Measurements from ENCODE around the gene CCNF.

Gene CCNF

GRCh38 chr16:2457267-2457666 lies 28.0 kb downstream of the CCNF start:
- no peak for DNase-seq (ENCODE audit: low read depth)

DNA sequence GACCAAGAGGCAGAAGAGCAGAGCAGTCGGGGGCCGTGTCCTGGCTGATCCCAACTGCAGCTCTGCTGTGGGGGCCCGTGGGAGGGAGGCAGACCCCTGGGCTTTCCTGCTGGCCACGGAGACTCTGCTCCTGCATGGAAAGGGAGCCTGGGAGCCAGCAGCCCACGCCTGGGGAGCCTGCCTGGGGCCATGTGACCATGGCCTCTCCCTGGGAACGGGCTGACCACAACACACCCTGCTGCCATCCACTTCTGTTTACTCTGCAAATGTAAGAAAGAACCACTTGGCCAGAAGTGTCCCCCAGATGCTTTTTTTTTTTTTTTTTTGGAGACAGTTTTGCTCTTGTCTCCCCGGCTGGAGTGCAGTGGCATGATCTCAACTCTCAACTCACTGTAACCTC lies 28.7 kb downstream of the CCNF start:
- DNase-seq (ENCODE audit: low read depth), result no peak

DNA sequence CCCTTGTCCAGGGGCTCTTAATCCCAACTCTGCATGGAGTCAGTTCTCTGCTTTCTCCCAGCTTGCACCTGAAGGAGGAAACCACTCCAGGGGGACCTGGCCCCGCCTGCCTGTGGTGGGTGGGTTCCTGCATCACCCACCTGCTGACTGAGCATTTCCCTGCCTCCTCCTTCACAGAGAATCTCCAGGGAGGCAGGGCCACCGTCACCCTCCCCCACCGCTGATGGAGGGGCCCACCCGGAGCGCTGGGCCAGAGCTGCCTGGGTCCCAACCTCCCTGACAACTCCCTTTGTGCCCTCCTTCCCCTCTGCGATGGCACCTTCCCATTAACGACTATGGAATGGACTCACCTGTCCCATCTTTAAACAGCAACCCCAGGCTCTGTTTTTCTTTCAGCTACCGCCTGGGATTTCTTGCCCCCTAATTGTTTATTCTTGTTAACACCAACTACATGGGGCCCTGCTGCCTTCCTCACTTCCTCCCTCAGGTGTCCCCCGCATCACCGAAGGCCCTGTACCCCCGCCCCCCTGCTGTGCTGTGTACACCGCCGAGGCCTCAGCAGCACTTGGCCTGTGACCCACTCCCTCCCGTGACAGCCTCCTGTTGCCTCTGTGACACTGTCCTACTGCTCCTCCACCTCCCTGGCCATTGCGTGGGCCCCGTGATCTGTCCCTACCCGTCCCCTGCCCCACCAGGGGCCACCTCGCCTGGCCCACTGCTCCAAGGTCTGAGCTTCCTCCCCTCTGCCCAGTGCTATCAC lies 29.8 kb downstream of the CCNF start:
- no peak for DNase-seq (ENCODE audit: low read depth)

- peak; percentile 97 for DNase-seq (ENCODE audit: low read depth)
Measured at GRCh38 chr16:2459647-2460390, 30.6 kb downstream of the CCNF start, which contains the start of gene TEDC2. TSS of gene TEDC2 (plus strand) at chr16:2460109. CDS start at chr16:2460145, 36 bp downstream.

DNA sequence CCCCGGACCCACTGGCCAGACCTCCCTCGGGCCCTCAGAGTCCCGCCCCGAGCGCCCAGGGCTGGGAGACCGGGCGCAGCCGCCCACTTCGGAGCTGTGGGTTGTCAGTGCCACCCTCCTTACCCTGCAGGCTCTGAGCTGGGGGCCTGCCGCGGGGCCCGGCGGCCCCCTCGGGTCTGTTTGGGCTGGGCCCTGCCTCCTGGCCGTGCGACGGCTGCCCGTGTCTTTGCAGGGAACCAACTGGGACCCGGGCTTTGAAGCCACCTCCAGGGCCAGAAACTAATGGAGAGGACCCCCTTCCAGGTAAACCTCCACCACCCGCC lies 31.1 kb downstream of the CCNF start:
- DNase-seq (ENCODE audit: low read depth), result no peak

DNA sequence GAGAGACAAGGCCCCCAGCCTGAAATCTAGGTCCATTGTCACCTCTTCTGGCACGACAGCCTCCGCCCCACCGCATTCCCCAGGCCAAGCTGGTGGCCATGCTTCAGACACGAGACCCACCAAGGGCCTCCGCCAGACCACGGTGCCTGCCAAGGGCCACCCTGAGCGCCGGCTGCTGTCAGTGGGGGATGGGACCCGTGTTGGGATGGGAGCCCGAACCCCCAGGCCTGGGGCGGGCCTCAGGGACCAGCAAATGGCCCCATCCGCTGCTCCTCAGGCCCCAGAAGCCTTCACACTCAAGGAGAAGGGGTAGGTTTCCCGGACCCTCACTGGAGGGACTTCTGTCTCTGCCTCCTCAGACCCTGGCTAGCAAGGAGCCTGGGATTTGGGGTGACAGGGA lies 31.7 kb downstream of the CCNF start:
- no peak for DNase-seq (ENCODE audit: low read depth)

DNA sequence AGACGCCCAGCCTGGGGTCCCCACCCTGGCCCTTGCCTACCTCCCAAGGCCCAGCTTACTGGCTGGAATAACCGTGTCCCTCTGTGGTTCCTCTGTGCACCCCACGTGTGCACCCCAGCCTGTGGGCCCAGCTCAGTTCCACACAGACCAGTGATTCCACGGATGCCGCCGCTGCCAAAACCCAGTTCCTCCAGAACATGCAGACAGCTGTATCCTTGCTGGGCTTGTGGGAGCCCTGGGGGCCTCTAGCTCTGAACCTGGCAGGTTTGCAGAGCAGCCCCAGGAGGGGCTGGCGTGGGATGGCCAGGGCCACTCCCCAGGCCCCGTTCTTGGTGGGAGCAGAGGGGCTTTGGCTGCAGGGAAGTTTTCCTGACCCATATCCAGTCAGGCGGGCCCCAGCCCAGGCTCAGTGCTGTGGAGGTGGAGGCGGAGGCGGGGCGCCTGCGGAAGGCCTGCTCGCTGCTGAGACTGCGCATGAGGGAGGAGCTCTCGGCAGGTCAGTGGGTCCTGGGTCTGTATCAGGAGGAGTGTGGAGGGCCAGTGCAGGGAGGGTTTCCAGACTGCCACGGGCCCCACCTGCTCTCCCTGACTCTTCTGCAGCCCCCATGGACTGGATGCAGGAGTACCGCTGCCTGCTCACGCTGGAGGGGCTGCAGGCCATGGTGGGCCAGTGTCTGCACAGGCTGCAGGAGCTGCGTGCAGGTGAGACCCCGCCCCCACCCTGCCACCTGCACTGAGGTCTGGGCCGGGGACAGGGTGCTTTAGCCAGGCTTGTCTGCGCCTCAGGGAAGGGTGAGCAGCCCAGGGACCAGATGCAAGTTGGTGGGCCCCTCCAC lies 33.0 kb downstream of the CCNF start:
- no peak for DNase-seq (ENCODE audit: low read depth)

- no peak for DNase-seq (ENCODE audit: low read depth)
Measured at GRCh38 chr16:2464333-2464732, 35.1 kb downstream of the CCNF start.

DNA sequence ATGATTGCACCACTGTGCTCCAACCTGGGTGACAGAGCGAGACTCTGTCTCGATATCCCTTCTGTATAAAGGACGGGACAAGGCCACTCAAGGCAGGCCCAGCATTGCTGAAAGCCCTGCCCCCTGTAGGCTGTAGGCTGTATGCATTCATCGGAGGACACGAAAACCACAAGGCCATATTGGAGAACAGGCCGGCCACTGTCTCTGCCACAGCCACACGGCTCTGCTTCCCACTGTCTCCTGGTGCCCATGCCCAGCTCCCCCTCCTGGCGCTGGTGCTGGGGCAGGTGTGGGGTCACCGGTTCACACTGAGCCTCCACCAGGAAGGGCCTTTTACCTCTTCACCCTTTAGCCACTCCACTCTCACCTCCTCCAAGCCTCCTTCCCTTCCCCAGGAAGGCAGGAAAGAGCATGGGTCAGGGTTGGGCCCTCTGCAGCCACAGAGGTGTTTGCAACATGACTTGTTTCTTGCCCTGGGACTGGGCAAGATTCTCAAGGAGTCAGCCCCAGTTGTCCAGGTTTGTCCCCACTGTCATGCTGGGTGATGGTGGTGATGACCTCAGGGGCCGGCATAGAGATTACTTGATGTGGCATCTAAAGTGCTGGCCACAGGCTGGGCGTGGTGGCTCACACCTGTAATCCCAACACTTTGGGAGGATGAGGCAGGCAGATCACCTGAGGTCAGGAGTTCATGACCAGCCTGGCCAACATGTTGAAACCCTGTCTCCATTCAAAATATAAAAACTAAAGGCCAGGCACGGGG lies 36.6 kb downstream of the CCNF start:
- DNase-seq (ENCODE audit: low read depth), result no peak

GRCh38 chr16:2466667-2467527 lies 37.6 kb downstream of the CCNF start:
- no peak for DNase-seq (ENCODE audit: low read depth)

DNA sequence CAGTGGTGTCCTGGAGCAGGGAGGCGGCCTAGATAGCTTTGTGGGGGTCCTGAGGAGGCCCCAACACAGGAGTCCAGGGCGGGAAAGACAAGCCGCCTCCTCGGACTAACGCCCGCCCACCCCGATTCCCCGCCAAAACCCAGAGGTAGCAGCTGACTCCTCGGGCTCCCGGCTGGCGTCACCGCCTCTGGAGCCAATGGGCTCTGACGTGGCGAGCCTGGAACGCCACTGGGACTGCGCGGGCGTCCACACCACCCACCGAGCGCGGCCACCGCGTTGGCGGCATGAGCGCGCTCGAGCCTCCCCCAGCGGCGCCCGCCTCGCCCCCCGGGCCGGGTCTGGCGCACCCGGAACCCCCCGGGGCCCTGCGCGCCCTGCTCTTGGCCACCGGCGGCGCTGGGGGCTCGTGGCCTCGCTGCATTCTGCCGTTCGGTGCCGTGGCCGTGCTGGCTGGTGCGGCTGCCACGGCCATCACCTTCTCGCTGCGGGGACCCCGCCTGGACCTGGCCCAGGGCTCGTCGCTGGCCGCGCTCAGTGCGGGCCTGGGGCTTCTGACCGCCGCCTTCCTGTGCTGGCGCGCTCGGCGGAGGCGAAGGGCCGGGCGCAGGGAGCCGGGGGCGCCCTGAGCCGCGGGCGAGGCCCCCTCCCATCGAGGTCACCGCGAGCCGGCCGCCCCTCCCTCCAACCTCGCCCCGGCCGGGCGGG lies 38.4 kb downstream of the CCNF start:
- DNase-seq (ENCODE audit: low read depth), result no peak

- DNase-seq (ENCODE audit: low read depth), result no peak
Measured at GRCh38 chr16:2468233-2468724, 39.0 kb downstream of the CCNF start.

DNA sequence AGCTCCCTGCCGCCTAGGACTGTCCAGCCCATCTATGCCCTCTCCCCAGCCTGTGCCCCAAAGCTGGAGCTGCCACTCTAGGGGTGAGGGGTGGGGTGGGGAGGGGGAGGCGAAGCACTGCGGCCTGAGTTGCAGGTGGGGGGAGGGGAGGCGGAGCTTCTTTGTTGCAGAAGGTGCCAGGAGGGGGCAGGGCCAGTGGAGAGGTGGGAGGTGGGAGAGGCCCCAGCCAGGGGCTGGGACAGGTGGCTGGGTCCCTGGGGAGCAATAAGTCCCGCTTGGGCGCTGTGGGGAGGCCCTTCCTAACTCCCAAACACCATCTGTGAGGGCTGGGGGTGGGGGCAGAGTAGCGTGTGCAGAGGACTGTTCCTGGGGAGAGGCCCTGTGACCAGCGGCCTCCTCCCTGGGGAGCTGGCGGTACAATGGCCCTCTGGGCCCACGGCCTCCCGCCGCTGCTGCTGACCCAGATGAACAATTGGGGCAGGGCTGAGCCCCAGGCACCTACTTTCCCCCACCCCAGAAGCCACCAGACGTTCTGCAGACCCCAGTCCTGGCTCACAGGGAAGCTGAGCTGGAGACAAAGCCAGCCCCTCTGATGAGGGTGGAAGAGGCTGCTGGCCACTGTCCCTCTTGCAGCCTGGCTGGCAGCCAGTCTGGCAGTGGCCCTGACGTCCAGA lies 39.6 kb downstream of the CCNF start:
- DNase-seq (ENCODE audit: low read depth), result no peak

DNA sequence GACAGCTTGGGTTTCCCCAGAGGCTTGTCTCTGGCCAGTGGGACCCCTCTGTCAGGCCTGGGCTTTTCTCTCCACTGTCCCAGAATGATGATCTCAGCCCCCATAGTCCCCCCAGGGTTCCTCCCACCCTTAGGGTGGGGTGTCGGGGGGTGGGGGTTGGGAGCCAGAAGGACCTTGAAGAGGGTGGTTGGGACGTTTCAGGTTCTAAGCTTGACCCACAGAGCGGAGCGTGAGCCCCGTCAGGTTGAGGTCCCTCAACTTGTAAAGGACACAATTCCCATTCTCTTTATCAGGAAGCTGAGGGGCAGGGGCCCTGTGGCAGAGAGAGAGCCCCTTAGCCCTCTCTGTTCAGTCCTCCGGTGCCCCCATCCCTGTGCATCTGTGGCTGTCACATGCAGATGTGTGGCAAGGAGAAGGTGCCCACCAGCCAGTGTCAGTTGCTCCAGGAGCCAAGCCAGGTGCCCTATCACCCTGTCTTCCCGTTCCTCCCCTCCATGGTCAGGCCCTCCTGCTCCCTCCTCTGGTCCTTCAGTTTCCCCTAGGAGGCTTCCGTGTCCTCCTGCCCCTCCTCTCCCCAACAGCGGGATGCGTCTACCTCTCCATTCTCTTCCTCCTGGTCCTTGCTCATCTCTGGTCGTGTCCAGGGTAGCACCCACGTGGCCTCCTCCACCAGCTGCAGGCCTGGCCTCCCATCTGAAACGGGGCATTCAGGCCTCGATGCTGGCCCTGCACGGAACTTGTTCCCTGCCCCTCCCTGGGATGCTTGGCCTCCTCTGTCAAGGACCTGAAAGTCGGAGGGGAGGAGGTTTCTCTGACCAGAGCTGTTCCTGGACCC lies 40.4 kb downstream of the CCNF start:
- no peak for DNase-seq (ENCODE audit: low read depth)

GRCh38 chr16:2470234-2470601 lies 41.0 kb downstream of the CCNF start:
- no peak for DNase-seq (ENCODE audit: low read depth)

GRCh38 chr16:2470603-2471015 lies 41.4 kb downstream of the CCNF start:
- no peak for DNase-seq (ENCODE audit: low read depth)

DNA sequence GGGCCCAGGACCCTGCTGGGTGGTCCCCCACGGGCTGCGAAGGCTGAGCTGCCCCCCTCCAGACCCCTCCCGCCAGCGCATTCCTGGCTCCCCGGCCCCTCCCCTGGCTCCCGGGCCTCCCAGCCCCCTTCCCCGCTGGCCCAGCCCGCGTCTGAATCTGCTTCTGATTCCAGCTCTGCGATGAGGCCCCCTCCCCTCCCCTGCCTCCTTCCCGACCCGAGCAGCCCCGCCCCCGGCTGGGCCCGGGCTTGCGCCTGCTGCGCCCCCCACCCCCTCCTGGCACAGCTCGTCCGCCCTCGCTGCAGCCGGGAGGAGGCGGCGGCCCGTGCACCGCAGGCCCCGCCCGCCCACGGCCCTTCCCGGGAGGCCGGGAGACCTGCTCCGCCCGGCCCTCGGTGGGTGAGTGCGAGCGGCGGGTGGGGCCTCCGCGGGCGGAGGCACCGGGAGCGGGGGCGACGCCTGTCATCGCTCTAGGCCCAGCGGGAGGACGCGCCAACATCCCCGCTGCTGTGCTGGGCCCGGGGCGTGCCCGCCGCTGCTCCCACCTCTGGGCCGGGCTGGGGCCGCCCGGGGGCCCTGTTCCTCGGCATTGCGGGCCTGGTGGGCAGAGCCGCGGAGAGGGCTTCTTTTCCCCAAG lies 41.9 kb downstream of the CCNF start, which contains the start of gene NTN3:
TSS of gene NTN3 (plus strand) at position 282 of the 637 bp plus-strand sequence. CDS start 405 bp downstream, outside the sequence.
- DNase-seq (ENCODE audit: low read depth), result no peak

Measured in activated T-cell treated with anti-CD3 and anti-CD28 coated beads for 1 hour (primary cell).